WTC11 (cell line): ENCODE results near the gene LIPI.

ENCODE experiments used
- FOXP1 ChIP-seq: sonication (generic); formaldehyde crosslinking; IDR thresholded peaks from 2 replicates; pipeline ENCODE4 v1.8.0; 2022; ENCODE audit warnings: missing genetic modification reagents, mild to moderate bottlenecking, moderate library complexity, borderline replicate concordance
- MAX ChIP-seq: sonication (generic); formaldehyde crosslinking; IDR thresholded peaks from 2 replicates; pipeline ENCODE4 v1.8.0; 2022; ENCODE audit warnings: mild to moderate bottlenecking, missing genetic modification reagents
- PRDM15 ChIP-seq: sonication (generic); formaldehyde crosslinking; IDR thresholded peaks from 2 replicates; pipeline ENCODE4 v1.8.0; 2022; ENCODE audit warnings: missing genetic modification reagents
- RELA ChIP-seq: sonication (generic); formaldehyde crosslinking; IDR thresholded peaks from 2 replicates; pipeline ENCODE4 v1.8.1; 2022; ENCODE audit warnings: missing genetic modification reagents, mild to moderate bottlenecking, borderline replicate concordance

GRCh38 chr21:14244911-14245310 is 34.2 kb upstream of the LIPI start:
- TF ChIP-seq FOXP1 (CRISPR knock-in tag) (no peak), PRDM15 (CRISPR knock-in tag) (no peak), RELA (CRISPR knock-in tag) (no peak), MAX (CRISPR knock-in tag) (no peak)
